ENCODE results near the gene CBX3.

GRCh38 chr7:26199301-26200037 lies 2.1 kb upstream of the CBX3 start:
- no peak for TF ChIP-seq CTCF (conservative IDR thresholded peaks at IDR 0.05 in 1 of 2, IDR thresholded peaks at IDR 0.05 in 1 of 2; ENCODE audit: low read depth in 1 of 2, low read length in 2 of 2)
- no peak for TF ChIP-seq EZH2 (IDR thresholded peaks at IDR 0.05; ENCODE audit: low read length, missing control alignments)

Measured in fibroblast of lung (primary cell).